Tongue (tissue), 2 donors: Measurements from ENCODE around the gene ISL2. TPM values are rescaled to one million over a fixed set of nuclear protein-coding genes. Genes with fewer than 3 reads are reported as not detected.
A peak's percentile ranks its signal among the peaks of the same experiment; 100 is the strongest.
"Not testable (repeated sequence)": the region's sequence is repeated elsewhere in the genome, so short reads cannot be mapped to it uniquely, and the experiment has no call there.

Source experiments
- DNase-seq: peaks from one replicate; pipeline ENCODE4 v3.0.0-alpha.2; 2015
- total RNA-seq: library from RNA; depleted of rRNA; stranded (reverse); fragments of >200 nt; gene quantifications from one replicate; pipeline ENCODE4 v1.2.3, GENCODE V29; 2014

ISL2 gene
- 6.6 TPM for total RNA-seq

DNA sequence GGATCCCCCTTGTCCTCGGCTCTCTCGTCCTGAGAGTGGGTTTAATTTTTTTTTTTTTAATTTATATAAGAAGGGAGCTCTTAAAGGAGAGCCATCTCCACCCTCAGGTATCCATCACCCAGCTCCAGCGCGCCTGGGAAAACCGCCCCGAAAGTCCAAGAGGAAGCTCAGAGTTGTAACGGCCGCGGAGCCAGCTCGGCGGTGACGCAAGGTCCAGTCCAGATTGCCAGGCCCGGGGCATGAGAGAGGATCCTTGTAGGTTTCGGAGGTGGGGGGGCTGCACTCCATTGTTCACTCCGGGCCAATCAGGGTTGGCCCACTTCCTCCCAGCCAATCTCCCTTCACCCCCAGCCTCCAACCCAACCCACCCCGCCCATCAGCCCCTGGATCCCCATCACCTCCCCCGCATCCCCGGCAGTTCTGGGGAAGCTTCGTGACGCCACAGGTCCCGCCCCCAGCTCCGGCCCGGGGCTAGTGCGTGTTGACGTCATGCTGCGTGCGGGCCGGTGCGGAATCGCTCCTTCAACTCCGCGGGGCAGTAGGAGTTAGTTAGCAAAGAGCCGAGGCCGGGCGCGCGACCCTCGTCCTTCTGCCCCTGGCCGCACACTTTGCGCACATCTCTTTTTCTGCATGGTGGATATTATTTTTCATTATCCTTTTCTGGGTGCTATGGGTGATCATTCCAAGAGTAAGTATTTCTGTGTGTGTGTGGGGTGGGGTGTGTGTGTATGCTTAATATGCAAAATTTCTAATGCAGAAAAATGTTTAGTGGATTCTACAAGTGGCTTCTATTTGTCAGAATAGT, at the start of gene ISL2:
Gene ISL2, plus strand, starts transcription at position 520 of the 805 bp plus-strand sequence. Its CDS starts 111 bp downstream, at position 631.
- DNase-seq = peak; percentile 90

DNA sequence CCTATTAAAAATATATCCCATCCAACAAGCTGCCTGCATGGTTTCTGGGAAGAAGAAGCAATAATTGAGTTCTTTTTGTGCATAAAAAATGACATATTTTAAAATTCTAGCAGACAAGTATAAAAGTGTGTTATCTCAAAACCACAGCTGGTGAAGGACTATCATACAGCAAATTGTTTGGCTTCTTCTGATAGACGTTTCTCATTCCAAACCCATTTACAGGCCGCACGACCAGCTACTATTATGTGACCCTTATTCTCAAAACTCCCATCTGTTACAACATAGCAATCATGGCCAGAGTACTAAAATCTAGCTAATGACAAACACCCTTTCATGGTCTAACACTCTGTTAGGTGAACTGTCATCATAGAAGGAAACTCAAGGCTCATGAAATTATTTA, 47.0 kb upstream of the ISL2 start:
- no peak for DNase-seq

DNA sequence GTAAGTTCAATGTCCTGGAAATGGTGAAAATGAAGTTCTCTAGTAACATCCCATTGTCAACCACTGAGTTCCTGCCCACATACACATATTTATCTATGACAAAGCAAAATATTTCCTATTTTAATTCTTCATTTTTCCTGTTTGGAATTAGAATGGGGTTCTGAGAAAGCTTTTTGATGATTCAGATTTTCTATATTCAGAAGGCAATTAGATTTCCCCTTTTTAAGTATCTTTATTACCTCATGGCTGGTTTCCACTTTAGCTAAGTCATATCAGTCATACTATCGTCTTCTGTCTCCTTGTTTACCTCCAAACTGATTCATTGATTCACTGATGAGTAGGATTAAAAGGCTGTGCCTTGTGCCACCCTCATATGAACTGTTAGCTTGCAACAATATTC, 43.2 kb upstream of the ISL2 start:
- no peak for DNase-seq

DNA sequence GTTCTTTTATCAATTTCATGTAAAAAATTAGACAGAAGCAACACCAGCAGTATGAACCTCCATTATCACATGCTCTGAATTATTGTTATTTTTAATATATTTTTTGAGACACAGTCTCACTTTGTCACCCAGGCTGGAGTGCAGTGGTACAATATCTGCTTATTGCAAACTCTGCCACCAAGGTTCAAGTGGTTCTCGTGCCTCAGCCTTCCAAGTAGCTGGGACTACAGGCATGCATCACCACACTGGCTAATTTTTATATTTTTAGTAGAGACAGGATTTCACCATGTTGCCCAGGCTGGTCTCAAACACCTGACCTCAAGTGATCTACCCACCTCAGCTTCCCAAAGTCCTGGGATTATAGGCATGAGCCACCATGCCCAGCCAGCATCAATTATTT, 42.1 kb upstream of the ISL2 start:
- not testable (repeated sequence) for DNase-seq

DNA sequence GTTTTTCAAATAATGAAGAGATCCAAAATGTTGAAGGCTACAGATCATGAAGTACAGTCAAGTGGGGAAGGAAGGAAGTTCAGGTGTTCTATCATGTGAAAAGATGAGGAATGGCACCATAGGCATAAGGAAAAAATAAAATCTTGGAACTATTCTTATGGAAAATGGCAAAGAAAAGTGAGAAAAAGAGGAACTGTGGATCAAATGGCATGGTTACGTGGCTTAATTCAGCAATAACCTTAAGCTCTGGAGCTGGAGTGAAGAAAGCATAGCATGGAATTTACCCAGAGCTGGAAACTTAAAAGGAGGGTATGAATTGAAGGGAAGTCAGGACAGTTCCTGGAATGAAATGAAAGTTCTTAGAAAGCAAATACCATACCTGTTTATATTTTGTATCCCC, 39.7 kb upstream of the ISL2 start:
- no peak for DNase-seq

DNA sequence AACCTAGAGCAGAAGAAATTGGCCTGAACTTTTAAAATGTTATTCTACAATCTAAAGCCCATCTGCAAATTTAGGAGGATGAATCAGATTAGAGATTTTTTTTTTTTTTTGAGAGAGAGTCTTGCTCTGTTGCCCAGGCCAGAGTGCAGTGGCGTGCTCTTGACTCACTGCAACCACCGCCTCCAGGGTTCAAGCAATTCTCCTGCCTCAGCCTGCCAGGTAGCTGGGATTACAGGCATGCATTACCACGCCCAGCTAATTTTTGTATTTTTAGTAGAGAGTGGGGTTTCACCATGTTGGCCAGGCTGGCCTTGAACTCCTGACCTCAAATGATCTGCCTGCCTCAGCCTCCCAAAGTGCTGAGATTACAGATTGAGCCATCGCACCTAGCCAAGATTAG, 38.6 kb upstream of the ISL2 start:
- not testable (repeated sequence) for DNase-seq

DNA sequence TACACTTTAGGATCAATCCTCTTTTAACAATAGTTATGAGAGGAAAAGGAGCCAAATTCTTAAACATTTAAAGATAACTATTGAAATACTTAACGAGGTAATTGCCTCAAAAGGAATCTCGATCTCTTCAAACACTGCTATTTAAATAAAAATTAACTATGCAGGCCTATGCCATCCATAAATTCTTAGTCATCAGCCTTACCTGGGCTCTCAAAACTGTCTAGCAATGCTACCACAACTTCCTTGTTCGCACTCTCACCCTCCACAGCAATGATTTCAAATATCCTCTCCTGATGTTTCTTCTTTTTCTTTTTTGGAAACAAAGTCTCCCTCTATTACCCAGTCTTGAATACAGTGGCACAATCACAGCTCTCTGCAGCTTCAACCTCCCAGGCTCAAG, 37.6 kb upstream of the ISL2 start:
- no peak for DNase-seq

DNA sequence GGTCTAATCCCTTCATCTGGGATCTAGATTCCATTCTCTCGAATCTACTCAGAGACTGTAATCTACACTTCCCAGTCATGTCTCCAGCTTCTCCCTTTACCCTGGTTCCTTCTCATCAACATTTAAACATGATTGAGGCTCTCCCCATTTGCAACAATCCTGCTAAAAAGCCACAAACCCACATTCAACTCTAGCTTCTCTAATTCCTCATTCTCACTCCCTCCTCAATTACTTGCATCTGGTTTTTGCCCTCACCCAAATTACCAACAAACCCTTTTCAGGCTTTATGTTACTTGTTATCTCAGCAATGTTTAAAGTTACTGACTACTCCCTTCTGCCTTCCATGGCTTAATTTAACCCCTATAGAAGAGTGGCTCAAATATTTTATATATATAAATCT, 36.8 kb upstream of the ISL2 start:
- no peak for DNase-seq

DNA sequence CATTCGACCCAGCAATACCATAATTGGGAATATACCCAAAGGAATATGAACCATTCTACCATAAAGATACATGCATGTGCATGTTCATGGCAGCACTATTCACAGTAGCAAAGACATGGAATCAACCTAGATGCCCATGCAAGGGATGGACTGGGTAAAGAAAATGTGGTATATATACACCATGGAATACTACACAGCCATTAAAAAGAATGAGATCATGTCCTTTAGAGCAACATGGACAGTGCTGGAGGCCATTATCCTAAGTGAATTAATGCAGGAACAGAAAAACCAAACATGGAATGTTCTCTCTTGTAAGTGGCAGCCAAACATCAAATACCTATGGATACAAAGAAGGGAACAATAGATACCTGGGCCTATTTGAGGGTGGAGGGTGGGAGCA, 32.7 kb upstream of the ISL2 start:
- no peak for DNase-seq

DNA sequence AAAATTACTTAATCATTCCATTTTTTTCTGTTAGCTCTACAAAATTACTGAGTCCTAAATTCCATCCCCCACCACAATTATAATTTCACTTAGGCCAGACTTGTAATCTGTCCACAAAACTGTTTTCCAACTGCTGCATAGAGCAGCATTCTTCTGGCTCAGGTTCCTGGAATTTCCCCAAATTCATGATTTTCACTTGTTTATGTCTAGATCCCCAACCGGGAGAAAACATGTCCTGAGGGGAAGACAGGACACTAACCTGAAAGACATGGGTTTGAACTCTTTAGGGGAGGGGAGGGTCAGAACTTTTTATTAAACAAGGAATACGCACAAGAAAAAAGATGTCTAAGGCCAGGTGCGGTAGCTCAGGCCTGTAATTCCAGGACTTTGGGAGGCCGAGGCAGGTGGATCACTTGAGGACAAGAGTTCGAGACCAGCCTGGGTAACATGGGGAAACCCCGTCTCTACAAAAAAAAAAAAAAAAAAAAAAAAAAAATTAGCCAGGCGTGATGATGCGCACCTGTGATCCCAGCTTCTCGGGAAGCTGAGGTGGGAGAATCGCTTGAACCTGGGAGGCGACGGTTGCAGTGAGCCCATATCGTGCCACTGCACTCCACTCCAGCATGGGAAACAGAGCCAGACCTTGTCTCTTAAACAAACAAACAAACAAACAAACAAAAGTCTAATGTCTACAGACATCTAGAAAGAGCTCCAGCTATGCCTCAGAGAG, 26.8 kb upstream of the ISL2 start:
- DNase-seq = peak; percentile 25

DNA sequence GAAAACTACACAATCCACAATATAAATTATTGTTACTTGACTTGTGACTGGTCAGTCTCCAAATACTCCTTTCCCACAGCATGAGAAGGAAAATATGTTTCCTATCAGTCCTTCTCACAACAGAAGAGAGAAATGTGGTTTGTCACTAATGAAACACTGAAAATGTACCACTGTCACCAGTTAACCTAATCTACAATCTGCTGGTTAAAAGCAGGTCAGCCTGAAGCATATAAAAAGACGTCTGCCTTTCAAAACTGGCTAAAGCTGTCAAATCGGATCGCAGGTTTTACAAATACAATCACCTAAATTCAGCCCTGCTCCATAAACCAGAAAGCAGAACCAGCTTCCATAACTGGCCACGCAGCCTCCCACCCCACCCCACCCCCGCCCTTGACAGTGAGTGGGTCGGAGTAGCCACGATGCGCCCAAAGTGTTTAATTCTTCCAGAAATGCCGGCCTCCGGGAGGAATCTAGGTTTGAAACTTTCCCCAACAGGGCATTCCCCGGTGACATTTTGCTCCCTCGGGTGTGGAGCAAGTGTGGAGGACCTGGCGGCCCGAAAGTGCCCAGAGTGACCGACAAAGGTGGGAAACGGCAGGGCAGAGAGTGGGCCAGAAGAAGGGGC, 26.0 kb upstream of the ISL2 start:
- DNase-seq = peak; percentile 34

DNA sequence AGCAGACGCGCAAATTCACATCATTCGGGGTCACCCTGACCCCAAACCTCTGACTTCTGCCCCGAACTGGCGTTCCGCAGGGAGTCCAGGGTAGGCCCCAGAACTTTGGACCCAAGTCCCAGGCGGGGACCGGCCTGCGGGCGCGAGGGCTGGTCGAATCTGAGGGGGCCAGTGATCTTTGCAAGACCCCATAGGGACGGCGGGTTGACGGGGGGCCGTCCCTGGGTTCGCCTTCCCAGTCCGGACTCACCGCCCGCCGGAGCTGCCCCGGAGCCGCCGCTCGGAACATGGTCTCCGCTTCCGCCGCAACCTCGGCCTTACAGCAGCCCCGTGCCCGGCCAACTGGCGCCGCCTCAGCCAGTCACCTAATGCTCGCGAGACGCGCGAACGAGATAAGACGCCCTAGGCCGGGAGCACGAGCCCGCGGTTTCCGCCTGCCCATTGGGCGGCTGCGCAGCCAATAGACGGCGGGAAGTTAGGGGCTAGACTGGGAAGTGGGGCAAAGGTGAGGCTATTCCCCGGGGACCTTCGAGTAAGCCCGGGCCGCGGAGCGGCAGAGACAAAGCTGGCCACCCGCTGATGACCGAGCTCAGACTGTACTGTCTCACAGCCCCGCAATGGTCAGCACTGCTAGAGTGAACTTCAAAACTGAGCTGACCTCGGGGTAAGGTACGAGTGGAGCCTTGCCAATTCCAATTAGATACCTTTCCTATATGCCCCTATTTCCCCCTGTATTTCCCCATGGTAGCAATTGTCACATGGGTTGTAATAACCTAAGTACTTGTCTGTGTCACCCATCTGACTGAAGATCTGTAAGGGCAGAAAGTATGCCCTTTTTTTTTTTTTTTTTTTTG, 25.2 kb upstream of the ISL2 start, which contains the start of gene ETFA:
Gene ETFA, minus strand, starts transcription at position 370 of the 854 bp plus-strand sequence. Its CDS starts 81 bp downstream, at position 289.
- peak; percentile 98 for DNase-seq

DNA sequence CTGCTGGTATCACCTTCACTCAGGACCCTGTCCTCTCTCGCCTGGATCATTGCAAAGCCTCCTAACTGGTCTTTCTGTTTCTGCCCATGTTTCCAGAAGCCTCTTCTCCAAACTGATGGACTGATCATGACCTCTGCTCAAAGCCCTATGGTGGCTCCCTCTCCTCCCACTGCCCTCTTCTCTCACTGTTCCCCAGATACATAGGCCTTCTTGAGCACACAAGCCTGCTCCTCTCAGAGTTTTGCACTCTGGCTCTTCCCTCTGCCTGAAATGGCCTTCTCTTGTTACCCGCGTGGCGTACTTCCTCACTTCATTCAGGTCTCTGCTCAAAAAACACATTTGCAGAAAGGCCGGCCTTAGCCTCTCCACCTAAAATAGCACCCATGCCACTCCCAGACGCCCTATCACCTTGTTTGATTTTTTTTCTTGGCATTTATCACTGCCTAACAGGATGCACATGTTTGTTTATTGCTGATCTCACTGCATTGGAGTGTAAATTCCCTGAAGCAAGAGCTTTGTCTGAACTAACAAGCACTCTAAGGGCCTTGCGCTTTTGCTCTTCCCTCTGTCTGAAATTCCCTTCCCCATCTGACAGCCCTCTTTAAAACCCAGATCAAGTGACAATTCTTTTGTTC, 23.9 kb upstream of the ISL2 start:
- DNase-seq = no peak

DNA sequence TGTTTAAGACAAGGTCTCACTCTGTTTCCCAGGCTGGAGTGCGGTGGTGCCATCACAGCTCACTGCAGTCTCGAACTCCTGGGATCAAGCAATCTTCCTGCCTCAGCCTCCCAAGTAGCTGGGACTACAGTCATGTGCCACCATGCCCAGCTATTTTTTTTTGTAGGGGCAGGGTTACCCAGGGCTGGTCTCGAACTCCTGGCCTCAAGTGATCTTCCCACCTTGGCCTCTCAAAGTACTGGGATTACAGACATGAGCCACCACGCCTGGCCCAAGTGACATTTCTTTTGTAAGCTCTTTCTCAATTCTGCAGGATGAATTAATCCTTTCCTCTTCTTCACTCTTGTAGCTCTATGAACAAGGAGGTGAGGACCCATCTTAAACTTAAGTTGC, 23.4 kb upstream of the ISL2 start:
- DNase-seq = not testable (repeated sequence)

DNA sequence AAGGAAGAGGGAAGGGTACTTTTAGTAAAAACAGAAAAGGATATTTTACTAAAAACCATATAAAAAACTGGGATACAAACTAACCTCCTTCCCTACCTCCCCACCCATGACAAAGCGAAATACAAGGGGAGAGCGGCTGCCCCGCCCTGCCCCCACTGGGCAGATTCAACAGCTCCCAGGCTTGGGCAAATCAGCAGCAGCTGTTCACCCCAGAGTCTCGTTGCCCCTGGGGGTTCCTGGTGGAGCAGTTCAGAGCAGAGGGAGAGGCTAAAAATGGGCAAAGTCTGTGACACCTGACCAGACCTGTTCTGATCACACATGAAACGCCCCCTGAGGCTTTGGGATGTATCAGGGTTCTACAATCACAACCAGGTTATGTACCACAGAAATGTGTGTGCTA, 22.8 kb upstream of the ISL2 start:
- peak; percentile 16 for DNase-seq

DNA sequence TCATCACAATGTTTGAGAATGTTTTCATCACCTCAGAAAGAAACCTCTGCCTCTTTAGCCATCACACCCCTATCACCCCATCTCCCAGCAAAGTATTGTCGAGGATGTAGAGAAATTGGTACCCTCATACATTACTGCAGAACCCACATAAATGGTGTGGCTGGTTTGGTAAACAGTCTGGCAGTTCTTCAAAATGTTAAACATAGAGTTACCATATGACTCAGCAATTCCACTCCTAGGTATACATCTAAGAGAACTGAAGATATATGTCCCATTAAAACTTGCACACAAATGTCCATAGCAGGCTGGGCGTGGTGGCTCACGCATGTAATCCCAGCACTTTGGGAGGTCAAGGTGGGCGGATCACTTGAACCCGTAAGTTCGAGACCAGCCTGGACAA, 16.6 kb upstream of the ISL2 start:
- DNase-seq = no peak

DNA sequence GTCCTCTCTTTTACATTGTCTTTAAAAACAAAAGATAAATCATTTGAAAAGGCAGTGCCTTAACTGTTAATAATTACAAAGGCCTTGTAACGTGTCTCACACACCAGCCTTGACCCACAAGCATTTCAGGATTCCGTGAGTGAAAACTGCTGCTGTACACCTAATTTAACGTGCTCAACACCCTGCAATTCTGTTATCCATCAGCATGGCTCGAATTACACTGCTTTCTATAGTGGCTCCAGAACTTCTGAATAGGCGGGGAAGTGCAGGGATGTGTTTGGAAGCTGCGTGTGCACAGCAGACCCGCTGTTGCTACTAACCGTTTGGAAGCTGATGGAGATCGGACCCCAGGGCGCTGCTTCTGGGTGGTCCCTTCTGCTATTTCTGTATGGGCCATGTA, 15.4 kb upstream of the ISL2 start:
- no peak for DNase-seq

DNA sequence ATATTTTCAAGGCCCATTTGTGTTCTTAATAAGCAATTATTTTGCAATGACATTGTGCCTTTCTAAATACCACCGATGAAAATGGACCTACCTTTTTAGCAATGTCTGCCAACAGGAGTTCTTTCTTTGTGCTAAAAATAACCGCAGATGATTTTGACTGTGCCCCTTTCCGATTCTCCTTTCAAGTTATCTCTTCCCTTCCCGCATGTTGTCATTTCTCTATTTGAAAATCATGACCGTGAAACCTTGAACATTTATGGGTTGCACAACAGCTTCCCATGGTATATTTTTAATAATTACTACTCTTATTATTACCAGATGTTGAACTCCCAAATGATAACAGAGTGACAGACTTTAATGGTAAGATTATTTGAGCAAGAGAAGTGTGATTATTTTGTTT, 15.0 kb upstream of the ISL2 start:
- no peak for DNase-seq

DNA sequence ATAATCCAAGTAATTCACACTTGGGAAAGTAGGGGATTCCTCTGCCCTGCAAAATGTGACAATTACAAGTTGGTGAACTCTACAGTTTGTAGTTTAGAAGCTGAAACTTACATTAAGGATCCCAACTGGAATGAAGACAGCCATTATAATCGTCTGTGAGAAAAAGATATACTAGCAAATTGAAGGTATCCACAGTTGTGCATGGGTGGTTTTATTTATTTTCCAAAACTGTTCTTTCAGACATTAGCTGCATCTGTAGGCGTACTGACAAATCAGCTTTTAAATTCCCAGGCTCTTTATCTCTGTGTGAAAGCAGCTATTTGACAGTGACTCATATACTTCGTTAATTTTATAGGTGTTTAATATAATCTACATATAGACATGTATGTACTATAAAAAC, 12.5 kb upstream of the ISL2 start:
- DNase-seq = no peak

DNA sequence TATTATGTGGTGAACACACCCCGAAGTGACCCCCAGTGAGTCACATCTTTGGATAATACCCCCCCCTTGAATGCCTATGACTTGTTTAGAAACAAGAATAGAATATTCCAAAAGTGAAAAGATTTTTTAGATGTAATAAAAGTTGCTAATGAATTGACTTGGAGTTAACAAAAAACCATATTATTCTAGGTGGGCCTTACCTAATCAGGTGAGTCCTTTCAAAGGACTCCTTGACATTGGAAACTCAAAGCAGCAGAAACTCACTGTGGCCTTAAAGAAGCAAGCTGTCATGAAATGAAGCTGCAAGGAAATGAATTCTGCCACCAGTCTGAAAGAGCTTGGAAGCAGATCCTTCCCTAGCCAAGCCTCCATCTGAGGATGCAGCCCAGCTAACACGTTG, 10.9 kb upstream of the ISL2 start:
- DNase-seq = no peak

DNA sequence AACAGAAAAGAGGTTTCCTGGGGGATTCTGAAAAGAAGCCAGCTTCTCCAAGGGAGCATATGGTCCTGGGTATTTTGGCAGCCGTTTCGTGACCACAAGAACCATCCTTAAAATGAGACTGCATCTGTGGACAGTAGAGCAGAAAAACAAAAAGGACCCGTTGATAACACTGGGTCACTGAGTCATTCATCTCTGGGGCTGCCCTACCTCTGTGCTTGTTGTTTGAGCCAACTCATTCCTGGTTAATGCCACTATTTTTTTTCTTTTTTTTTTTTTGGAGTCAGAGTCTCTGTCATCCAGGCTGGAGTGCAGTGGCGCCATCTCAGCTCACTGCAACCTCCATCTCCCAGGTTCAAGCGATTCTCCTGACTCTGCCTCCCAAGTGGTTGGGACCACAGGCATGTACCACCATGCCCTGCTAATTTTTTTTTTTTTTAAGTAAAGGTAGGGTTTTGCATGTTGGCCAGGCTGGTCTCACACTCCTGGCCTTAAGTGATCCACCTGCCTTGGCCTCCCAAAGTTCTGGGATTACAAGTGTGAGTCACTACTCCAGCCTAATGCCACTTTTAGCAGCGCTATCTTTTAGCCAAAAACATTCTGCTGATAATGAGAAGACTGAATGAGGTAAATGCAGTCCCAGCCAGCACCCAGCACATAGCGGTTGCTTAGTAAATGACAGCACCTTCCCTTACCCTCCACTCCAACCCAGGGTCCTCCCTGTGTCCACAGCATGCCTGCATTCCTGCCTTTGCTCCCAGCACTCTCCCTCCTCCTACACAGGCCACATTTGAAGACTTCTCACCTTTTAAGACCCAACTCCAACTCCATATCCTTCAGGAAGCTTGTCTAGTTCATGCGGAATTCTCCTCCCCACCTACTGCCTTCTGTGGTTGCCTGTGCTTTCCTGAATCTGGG, 9.1 kb upstream of the ISL2 start:
- DNase-seq = no peak
